Neutrophil (primary cell): ENCODE results near the gene TTC3.
"Not testable (repeated sequence)": the region's sequence is repeated elsewhere in the genome, so short reads cannot be mapped to it uniquely, and the experiment has no call there.

ENCODE experiments used
- H3K27ac ChIP-seq: fragments of 200-600 bp; sonication (generic); 2 replicates; pipeline ENCODE4 v1.5.1; 2016; ENCODE audit warnings: mild to moderate bottlenecking, moderate library complexity
- H3K27me3 ChIP-seq: fragments of 200-600 bp; sonication (generic); 2 replicates; pipeline ENCODE4 v1.6.0; 2016; ENCODE audit warnings: mild to moderate bottlenecking
- H3K36me3 ChIP-seq: fragments of 200-600 bp; sonication (generic); 2 replicates; pipeline ENCODE4 v1.5.1; 2017
- H3K4me1 ChIP-seq, 2 experiments: fragments of 200-600 bp in 1 of 2; sonication (generic) in 1 of 2; 1 replicate in 1 of 2; 2 replicates in 1 of 2; pipeline versions ENCODE4 v1.5.1 to v1.6.1; 2013 to 2016; ENCODE audit warnings: low read depth in 1 of 2, low read length in 1 of 2, mild to moderate bottlenecking in 1 of 2, moderate library complexity in 1 of 2; ENCODE audit not compliant: control insufficient read depth in 1 of 2, insufficient read depth in 1 of 2
- H3K4me3 ChIP-seq, 2 experiments: fragments of 200-600 bp in 1 of 2; sonication (generic) in 1 of 2; 1 replicate in 1 of 2; 2 replicates in 1 of 2; pipeline ENCODE4 v1.5.1; 2013 to 2016; ENCODE audit warnings: low read depth in 1 of 2, low read length in 1 of 2, mild to moderate bottlenecking in 1 of 2, moderate library complexity in 1 of 2
- H3K9me3 ChIP-seq: fragments of 200-600 bp; sonication (generic); 2 replicates; pipeline ENCODE4 v1.5.1; 2016
- CTCF ChIP-seq: fragments of 200-600 bp; sonication (generic); IDR thresholded peaks from 2 replicates; pipeline ENCODE4 v1.5.1; 2016; ENCODE audit warnings: antibody characterized with exemption

Gene TTC3

GRCh38 chr21:37136261-37136660, 63.2 kb downstream of the TTC3 start:
- Histone ChIP-seq H3K27me3 (no peaks in the 10 kb centered on the region), H3K9me3 (no peaks in the 10 kb centered on the region), H3K4me3 (no peak overlapping the region), H3K27ac (no peak overlapping the region), H3K36me3 (peaks cover 50% of the 10 kb centered on the region), H3K4me1 (no peaks in the 10 kb centered on the region)
- TF ChIP-seq CTCF = no peak

GRCh38 chr21:37136744-37137143, 63.7 kb downstream of the TTC3 start:
- no peaks in the 10 kb centered on the region for H3K9me3 ChIP-seq
- H3K27me3 ChIP-seq = no peaks in the 10 kb centered on the region
- no peak overlapping the region for H3K4me3 ChIP-seq
- no peak overlapping the region for H3K27ac ChIP-seq
- no peaks in the 10 kb centered on the region for H3K4me1 ChIP-seq
- peaks cover 50% of the 10 kb centered on the region for H3K36me3 ChIP-seq
- no peak for TF ChIP-seq CTCF

GRCh38 chr21:37139154-37139553, 66.1 kb downstream of the TTC3 start:
- Histone ChIP-seq H3K4me1 (no peaks in the 10 kb centered on the region), H3K9me3 (no peaks in the 10 kb centered on the region), H3K4me3 (no peak overlapping the region), H3K36me3 (peaks cover 50% of the 10 kb centered on the region), H3K27ac (no peak overlapping the region), H3K27me3 (no peaks in the 10 kb centered on the region)
- no peak for TF ChIP-seq CTCF

- H3K36me3 ChIP-seq = peaks cover 51% of the 10 kb centered on the region
- TF ChIP-seq CTCF = no peak
- H3K9me3 ChIP-seq = no peaks in the 10 kb centered on the region
- no peaks in the 10 kb centered on the region for H3K27me3 ChIP-seq
- H3K4me1 ChIP-seq = no peaks in the 10 kb centered on the region
- no peak overlapping the region for H3K27ac ChIP-seq
- no peak overlapping the region for H3K4me3 ChIP-seq
Measured at GRCh38 chr21:37139902-37140301, 66.8 kb downstream of the TTC3 start.

- H3K9me3 ChIP-seq, H3K4me1 ChIP-seq, H3K27me3 ChIP-seq, H3K27ac ChIP-seq, H3K4me3 ChIP-seq: not testable (repeated sequence)
- peaks cover 45% of the 10 kb centered on the region for H3K36me3 ChIP-seq
Measured at GRCh38 chr21:37143392-37143791, 70.3 kb downstream of the TTC3 start.

- no peak overlapping the region for H3K4me3 ChIP-seq
- TF ChIP-seq CTCF = no peak
- no peak overlapping the region for H3K27ac ChIP-seq
- no peaks in the 10 kb centered on the region for H3K27me3 ChIP-seq
- no peaks in the 10 kb centered on the region for H3K9me3 ChIP-seq
- no peaks in the 10 kb centered on the region for H3K4me1 ChIP-seq
- H3K36me3 ChIP-seq = peaks cover 42% of the 10 kb centered on the region
Measured at GRCh38 chr21:37145635-37146111, 72.6 kb downstream of the TTC3 start.
